HG03103 (cell line): Measurements from ENCODE around the gene RCOR1.
"Not testable (repeated sequence)": the region's sequence is repeated elsewhere in the genome, so short reads cannot be mapped to it uniquely, and the experiment has no call there.

Experiments used
- ATAC-seq: cut with Tn5 transposase; IDR thresholded peaks from one replicate; pipeline ENCODE4 v1.9.1; 2021; ENCODE audit warnings: low read depth; ENCODE audit not compliant: unreplicated experiment

RCOR1 gene

DNA sequence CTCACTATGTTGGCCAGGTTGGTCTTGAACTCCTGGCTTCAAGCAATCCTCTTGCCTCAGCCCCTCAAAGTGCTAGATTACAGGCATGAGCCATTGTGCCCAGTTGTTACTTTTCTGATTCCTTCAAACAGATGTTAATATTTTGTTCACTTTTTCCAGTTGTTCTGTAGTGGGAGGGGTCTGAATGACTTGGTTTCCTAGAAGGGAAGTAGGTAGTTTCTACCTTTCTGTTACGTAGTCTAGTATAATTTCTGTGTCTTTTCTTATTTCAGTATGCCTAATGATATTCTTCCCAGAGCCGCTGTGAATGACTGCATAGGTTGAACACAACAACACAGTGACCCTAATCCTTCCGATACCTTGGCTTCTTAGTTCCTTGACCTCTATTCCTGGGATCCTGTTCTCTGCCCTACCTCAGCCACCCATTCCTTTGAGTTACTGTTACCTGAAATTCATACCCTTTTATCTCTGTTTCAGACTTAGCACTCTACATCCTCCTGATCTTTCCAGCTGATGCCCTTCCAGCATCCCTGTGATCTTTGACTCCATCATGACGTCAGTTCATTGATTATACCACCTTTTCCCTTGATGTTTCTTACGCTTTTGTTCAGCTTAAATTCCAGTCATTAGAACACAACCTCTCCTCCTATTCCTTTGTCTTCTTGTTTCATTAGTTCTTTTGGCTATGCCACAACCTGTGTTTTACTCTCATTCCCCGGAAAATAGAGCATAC lies 33.3 kb downstream of the RCOR1 start:
- no peak for ATAC-seq

DNA sequence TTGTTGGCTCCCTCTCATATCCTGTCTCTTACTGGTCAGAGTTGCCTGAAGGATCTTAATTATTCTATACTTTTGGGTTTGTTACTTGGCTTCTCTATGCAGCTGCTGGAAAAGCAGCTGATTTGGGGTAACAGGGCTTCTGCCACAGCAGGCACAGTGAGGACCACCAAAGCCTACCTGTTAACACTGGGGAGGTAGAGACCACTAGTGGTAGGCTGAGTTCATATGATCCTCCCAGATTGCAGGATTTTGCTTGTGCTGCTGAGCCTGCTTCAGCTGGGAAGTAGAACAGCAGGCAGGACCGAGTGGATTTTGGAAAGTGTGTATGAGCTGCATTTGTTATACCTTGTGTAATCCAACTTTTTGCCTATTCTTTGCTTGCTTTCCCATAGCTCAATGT lies 34.1 kb downstream of the RCOR1 start:
- no peak for ATAC-seq

DNA sequence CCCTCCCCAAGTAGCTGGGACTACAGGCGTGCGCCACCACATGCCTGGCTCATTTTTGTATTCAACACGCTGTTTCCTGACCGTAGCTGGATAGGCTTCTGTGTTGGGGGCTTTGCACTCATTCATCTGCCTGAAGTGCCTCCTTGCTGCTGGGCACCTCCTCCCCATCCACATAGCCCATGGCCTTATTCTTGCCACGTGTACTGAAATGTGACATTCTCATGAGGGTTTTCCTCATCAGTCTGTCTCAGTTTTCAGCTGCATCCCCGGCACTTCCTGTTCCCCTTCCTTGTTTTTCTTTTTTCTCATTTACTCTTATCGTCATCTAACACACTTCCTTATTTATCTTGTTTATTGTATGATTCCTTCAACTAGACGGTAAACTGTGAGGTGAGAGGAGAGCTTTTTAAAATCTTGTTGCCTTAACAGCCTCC lies 36.6 kb downstream of the RCOR1 start:
- ATAC-seq: no peak

DNA sequence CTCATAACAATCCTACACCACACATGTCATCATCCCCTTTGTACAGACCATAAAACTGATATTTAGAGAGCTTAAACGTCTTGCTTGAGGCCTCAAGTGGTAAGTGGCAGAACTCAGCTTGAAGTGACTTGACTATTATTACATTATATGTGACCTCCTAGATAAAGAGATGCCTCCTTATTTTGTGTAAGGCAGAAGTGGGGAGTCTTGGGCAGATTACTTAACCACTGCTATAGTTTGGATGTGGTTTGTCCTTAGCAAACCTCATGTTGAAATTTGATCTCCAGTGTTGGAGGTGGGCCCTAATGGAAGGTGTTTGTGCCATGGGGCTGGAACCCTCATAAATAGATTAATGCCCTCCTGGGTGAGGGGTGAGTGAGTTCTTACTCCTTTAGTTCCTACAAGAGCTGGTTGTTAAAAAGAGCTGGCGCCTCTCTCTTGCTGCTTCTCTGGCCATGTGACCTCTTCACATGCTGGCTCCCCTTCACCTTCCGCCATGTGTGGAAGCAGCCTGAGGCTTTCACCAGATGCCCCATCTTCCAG lies 37.4 kb downstream of the RCOR1 start:
- ATAC-seq: no peak

DNA sequence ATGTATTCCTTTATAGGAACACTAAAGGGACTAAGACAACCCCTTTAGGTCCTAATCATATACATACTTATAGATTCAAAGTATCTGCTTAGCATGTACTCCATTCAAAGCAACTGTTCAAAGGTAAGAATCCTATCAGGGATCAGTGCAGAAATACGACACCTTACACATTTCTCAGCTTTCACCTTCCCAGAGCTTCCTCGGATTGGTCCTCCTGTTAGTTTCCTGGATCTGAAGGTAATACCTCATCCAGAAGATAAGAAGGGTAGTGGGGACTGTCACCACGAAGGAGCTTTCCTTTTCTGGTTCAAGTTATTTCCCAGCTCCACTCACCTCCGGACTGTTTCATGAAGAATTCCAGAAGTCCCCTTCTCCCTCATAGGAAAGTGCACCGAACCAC lies 38.0 kb downstream of the RCOR1 start:
- no peak for ATAC-seq

DNA sequence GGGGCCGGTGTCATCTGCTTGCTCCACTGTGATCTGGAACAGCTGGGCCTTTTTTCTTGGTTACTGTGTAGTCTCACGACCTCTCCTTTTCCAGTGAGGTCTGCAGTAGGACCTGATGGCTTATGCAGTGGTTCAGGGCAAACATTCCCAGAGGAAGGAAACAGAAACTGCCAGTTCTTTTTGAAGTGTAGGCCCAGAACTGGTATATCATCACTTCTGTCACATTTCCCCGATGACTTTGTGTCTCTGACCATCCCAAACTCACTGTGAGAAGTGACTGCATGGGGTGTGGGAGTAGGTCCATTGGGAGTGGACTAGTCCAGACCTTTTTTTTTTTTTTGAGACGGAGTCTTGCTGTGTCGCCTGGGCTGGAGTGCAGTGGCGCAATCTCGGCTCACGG lies 38.4 kb downstream of the RCOR1 start:
- ATAC-seq: no peak

DNA sequence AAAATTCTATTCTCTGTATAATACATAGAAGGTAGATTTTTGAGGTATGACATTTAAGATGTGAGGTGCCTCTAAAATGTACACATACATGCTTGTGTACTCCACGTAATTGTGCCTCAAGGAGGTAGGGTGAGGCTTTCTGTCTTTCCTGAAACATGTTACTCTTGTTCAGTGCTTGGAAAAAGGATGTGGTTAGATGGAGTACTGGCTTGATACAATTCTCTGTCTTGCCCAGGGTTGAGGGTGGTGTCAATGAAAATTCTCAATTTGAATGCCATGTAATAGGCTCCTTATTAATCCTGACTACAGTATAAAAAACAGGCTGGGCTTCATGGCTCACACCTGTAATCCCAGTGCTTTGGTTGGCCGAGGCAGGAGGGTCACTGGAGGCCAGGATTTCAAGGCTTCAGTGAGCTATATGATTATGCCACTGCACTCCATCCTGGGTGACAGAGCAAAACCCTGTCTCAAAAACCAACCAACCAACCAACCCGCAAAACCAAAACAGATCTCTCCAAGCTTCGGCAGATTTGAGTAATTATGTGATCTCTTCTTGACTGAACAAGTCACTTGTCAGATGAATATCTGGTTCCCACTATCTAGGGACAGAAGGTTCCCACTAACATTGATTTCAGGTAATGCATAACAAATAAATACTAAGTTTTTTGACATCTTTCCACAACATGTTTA lies 41.6 kb downstream of the RCOR1 start:
- ATAC-seq: no peak

DNA sequence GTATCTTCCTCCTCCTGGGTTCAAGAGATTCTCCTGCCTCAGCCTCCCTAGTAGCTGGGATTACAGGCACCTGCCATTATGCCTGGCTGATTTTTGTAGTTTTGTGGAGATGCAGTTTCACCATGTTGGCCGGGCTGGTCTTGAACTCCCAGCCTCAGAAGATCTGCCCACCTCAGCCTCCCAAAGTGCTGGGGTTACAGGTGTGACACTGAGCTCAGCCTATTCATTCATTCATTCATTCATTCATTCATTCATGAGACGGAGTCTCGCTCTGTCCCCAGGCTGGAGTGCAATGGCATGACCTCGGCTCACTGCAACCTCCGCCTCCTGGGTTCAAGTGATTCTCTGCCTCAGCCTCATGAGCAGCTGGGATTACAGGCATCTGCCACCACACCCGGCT lies 47.2 kb downstream of the RCOR1 start:
- not testable (repeated sequence) for ATAC-seq

DNA sequence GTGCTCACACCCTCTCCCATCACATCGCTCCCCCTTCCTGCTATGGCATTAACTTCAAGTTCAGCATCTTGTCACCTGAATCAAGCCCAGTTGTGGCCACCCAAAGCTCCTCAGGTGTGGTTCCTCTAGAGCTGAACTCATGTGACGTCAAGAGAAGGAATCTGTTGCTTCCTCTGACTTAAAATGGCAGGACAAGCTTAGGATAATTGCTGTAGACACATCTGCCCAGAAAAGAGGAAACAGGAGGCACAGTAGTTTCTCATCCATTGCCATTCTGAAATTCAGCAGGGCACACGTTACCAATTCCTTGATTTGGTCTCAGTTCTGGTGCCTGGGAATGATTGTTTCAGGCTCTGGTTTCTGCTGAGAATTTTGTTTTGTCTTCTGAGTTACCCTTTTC lies 52.1 kb downstream of the RCOR1 start:
- ATAC-seq: no peak

DNA sequence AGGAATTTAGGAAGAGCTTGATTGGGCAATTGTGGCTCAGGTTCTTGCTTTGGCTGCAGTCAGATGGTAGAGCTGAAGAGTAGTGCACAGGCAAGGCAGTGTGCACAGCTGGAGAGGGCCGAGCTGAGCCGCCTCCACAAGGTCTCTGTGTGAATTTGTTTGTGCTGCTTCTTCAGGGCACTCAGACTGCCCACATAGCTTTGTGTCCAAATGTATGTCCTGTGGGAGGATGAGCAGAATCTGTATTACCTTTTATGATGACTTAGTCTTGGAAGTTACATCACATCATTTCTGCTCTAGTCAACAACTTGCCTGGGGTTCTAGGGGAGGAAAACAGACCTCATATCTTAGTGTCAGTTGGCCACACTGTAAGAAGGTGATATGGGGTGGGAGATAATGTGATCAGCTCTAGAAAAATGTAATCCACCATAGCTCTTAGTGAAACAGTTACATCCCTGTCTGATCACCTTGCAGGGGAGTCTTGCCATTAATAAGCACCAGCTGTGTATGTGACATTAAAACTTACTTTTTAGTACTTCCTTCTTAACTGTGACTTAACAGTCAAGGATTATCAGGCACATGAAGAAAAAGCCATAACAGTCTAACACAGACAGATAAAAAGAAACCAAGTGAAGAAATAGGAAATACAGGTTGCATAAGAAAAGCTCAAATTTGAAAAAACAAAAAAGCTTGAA lies 53.4 kb downstream of the RCOR1 start:
- ATAC-seq: no peak

DNA sequence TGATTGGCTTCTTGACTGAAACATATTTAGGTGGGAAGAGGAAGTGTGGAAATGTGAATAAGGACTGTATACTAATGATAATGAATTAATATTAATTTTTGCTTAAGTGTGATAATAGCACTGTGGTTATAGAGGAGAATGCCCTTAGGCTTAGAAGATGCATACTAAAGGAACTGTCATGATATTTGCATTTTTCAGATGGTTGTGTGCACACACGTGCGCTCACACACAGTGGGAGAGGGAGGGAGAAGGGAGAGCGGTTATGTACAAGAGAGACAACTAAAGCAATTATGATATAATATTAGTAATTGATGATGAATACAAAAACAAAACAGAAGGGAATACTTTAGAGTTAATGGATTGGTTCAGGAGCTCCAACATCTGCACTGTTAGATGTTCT lies 54.2 kb downstream of the RCOR1 start:
- ATAC-seq: no peak

DNA sequence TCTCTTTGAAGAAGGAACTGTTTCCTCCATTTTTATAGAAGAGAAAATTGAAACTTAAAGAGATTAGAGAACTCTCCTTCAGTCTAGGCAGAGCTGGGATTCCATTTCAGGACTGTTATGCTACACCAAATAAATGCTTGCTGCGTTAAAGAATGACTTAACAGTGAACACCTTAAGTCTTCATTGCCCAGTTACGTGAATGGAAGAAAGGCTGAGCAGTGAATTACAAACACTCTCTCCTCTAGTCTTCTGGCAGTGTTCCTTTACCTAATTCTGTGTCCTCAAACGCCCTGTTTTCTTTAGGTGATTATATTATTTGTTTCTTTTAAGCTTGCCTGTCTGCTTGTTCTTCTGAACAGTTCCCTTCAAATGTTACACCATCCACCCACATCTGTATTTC lies 59.7 kb downstream of the RCOR1 start:
- ATAC-seq: no peak

DNA sequence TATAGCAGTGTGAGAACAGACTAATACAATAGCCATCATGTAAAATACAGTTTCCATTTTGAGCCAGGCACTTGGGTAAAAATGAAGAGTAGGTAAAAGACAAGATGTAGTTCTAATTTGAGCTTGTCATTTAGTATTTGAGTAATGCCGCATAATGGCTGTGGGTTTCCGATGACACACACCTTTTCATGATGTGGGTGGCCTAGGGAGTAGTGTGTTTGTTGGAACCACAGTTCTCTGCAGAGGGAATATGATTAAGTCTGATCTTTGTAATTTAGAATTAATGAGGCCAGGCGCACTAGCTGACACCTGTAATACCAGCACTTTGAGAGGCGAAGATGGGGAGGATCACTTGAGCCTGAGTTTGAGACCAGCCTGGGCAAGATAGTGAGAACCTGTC lies 61.8 kb downstream of the RCOR1 start:
- no peak for ATAC-seq

DNA sequence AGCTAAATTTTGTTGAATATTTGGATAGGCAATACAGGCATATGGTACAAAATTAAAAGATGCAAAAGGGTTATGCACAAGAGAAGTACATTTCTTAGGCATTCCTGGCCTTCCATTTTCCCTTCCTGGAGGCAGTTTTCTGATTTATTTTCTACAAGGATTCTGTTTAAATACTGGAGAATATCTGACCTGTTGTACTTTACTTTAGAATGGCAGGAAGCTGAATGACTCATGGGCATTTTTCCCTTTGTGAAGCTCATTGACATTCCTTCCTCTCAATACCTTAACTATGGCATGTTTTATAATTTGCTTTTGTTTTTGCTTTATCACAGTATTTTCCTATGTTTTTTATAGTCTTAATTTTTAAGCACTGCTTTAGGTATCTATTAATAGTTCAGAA lies 62.7 kb downstream of the RCOR1 start:
- no peak for ATAC-seq

DNA sequence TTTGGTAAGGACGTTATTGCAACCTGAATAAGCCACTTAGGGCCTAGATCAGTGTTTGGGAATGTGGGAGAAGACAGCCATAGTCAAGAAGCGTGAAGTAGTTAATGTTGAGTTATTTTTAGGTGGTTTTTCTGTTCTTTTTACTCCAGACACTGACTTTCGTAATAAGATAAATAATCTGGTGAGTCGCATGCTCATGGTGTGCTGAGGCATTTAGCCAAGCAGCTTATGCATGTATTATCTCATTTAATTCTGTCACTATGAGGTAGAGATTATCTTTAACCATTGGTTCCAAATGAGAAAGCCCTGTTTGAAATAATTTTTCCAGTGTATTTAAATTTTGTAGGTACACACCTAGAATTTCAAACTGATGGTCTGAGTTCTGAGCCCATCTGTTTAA lies 67.3 kb downstream of the RCOR1 start:
- ATAC-seq: no peak

DNA sequence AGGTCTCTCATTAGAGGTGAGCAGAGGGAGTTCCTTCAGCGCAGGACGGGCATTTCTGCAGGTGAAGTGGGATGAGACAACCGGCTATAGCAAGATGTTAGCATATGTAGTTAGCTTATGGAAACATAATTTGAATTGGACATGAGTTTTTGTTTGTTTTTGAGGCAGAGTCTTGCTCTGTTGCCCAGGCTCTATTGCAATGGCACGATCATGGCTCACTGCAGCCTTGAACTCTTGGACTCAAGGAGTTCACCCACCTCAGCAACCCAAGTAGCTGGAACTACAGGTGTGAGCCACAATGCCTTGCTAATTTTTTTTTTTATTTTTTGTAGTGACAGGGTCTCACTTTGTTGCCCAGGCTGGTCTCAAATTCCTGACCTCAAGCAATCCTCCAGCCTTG lies 69.2 kb downstream of the RCOR1 start:
- no peak for ATAC-seq

DNA sequence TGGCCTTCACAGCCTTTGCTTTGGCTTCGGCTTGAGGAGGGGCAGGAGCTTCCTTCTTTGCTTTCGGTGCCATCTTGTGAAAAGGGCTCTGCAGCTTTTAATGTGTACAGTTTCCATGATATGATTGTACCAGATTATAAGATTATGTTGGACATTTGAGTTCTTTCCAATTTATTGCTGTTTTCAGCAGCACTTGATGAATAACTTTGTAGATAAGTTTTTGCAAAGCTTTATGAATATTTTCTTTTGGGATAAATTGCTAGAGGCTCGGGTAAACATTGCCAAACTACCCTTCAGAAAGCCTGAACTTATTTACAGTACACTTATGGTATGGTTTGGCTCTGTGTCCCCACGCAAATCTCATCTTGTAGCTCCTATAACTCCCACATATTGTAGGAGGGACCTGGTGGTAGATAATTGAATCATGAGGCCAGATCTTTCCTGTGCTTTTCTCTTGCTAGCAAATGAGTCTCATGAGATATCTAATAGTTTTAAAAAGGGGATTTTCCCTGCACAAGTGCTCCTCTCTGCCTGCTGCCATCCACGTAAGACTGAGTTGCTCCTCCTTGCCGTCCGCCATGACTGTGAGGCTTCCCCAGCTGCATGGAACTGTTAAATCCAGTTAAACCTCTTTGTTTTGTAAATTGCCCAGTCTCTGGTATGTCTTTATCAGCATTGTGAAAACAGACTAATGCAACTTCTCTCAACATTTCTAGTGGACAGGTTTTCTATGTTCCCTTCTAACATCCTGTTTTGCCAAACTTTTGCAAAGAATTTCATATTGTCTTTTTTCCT lies 70.4 kb downstream of the RCOR1 start:
- no peak for ATAC-seq

DNA sequence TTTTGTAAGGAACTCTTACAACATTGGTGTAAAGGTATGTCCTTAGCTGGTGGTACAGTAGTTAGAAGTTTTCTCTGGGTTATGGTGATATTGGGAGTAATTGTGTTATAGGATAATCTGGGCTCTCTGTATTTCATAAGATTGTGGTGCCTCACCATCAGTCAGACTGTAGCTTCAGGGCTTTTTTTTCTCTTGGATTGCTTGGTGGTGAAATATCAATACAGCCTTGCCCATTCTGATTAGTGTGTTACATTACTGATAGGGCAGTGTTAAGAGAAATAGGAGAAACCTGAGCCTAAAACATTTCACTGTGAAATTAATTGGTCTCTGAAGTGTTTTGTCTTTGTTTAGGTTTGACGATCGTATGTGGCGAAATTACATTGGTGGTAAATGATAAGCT lies 71.0 kb downstream of the RCOR1 start:
- ATAC-seq: no peak

DNA sequence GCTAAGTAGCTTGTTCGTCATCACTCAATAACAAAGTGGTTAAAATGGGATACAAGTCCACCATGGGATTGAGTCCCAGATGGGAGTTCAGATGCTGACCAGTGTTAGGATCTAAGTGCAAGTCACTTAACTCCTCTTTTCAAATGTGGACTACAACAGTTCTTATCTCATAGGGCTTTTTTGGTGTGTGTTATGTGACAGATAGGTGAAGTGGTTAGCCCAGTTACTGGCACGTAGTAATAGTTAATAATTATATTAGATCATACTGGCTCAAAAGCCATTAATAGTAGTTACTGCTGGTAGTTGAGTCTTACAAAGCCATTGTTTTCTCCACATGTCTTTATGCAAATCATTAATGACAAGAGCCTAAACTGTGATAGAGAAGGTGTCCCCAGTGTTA lies 73.2 kb downstream of the RCOR1 start:
- no peak for ATAC-seq

DNA sequence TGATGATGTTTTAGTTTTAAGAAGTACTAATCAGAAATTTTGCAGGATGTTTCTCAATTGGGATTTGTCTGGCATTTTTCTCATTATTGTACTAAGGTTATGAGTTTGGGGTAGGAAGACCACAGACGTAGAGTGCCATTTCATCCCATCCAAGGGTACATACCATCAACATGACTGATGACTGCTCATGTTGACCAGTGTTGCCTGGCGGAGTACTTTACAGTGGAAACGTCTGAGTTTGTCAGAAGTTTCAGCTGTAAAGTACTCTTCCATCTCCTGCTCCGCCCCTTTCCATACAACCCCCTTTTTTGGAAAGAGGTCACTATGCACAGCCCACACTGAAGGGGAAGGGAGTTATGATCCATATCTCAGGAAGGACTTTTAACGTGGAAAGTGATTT lies 74.2 kb downstream of the RCOR1 start:
- ATAC-seq: no peak

DNA sequence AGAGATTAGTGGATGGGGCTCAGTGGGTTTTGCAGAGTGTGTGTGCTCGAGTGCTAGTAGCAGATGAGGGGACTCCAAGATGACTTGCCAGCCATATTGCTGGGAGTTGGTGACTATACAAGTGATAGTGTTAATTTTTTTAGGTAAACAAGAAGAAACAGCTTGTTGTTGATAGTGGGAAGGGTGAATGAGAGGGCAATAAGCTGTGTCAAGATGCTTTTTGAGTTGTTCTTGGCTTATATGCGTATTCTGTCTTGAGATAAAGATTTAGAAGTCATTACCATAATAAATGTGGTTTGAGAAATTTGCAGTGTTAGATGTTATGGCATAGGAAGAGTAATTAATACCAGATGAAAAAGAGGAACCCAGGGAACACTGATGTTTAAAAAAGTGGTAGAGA lies 75.3 kb downstream of the RCOR1 start:
- ATAC-seq: no peak
